GM19043 (cell line): ENCODE results near the gene CDC42BPG.
A peak's percentile ranks its signal among the peaks of the same experiment; 100 is the strongest.
"Not testable (repeated sequence)": the region's sequence is repeated elsewhere in the genome, so short reads cannot be mapped to it uniquely, and the experiment has no call there.

Source experiments
- ATAC-seq: cut with Tn5 transposase; IDR thresholded peaks from one replicate; pipeline ENCODE4 v1.9.1; 2021; ENCODE audit warnings: low read depth; ENCODE audit not compliant: unreplicated experiment

Gene CDC42BPG

GRCh38 chr11:64837887-64838351 lies 6.5 kb downstream of the CDC42BPG start:
- ATAC-seq = no peak

DNA sequence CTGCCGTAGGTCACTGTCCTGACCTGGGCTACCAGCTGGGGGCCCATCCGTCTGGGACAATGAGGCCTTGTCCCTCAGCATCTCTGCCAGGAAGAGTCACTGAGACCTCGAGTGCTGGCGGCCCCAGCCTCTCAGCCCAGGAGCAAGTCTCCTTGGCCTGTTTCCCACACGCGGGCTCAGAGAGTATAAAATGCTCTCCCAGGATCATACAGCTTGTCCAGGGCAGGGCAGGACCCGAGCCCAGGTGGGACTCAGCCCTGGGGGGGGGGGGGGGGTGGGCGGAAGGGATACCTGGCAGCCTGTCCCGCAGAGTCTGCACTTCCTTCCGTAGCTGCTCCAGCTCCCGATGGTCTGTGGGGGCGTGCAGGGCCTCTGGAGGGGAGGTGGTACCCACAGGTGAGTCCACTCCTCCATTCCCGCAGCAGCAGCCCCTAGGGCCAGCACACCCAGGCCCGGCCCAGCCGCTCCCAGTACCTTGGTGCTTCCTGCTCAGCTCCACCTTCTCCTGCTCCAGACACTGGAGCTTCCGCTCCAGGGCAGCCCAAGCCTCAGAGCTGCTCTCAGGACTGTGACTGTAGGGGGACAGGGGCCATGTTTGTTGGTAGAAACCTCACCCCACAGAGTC lies 7.9 kb downstream of the CDC42BPG start:
- ATAC-seq = no peak

GRCh38 chr11:64835616-64836447 lies 8.6 kb downstream of the CDC42BPG start:
- ATAC-seq = no peak

- ATAC-seq = no peak
Measured at GRCh38 chr11:64834723-64835615, 9.5 kb downstream of the CDC42BPG start.

GRCh38 chr11:64834031-64834722 lies 10.3 kb downstream of the CDC42BPG start:
- ATAC-seq = no peak

DNA sequence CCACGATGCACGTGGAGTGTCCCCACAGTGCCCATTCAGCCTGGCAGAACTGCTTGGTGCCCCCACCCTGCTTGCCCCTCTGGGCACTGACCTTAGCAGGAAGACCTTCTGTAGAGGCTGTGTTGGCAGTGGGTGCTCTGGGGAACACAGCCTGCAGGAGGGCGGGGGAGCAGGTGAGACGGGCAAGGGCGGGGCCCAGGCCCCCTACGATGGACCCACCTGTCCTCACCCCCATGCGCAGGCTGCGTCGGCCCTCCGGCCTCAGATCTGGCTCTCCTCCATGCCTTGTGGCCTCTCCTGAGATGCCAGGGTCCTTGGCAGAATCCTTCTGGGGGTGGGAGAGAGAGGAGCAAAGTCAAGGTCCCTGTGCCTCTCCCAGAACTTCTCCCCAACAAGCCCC lies 10.9 kb downstream of the CDC42BPG start:
- ATAC-seq = no peak

GRCh38 chr11:64833198-64833502 lies 11.3 kb downstream of the CDC42BPG start:
- ATAC-seq = no peak

DNA sequence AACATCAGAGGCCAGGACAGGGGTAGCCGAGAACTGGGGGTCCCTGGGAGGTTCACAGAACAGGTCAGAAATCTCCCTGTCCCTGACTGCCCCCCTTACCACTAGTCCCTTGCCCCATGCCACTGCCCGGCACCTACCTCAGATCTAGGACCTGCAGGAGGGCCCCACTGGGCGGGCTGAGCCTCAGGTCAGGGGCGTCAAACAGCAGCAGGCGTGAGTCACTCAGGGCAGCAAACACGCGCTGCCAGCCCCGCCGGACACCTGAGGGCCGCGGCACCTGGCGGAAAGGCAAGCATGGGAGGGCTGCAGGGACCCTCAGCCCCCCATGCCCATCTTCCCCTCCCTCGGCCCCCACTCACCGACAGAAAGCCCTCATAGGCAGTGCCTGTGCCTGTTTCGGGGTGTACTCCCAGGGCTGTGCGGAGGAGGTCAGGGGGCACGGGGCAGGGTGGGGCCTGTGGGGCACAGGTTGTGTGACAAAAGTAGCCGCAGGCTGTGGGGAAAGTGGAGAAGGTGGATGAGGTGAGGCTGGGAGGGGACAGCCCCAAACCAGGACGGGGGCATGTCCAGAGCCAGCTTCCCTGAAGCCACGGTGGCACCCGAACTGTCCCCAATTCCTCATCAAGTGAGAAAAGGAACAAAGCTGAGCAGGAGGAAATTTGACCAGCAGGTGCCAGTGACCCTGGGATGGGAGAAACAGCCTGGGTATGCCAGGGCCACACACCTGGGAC lies 11.8 kb downstream of the CDC42BPG start:
- no peak for ATAC-seq

- no peak for ATAC-seq
Measured at GRCh38 chr11:64831411-64831891, 13.0 kb downstream of the CDC42BPG start.

- no peak for ATAC-seq
Measured at GRCh38 chr11:64829536-64830251, 14.8 kb downstream of the CDC42BPG start.

DNA sequence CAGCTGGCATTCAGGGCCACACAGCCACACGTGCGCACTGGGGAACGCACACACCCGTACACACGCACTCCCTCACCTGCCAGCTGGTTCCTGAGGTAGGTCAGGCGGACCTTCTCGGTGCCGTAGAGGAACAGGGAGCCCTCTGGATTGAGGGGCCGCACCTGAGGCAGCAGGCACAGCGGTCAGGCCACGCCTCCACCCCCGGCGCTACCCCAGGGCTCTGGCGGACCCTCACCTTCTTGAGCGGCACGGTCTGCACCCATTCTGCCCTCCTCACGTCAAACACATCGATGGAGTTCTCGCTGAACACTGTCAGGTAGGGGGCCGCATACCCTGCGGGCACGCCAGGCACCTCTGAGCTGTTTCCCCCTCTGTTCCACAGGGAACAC lies 17.0 kb downstream of the CDC42BPG start:
- no peak for ATAC-seq

GRCh38 chr11:64826578-64827450 lies 17.6 kb downstream of the CDC42BPG start:
- ATAC-seq = no peak

- ATAC-seq = no peak
Measured at GRCh38 chr11:64826062-64826461, 18.4 kb downstream of the CDC42BPG start.

- ATAC-seq = no peak
Measured at GRCh38 chr11:64823568-64824119, 20.8 kb downstream of the CDC42BPG start.

DNA sequence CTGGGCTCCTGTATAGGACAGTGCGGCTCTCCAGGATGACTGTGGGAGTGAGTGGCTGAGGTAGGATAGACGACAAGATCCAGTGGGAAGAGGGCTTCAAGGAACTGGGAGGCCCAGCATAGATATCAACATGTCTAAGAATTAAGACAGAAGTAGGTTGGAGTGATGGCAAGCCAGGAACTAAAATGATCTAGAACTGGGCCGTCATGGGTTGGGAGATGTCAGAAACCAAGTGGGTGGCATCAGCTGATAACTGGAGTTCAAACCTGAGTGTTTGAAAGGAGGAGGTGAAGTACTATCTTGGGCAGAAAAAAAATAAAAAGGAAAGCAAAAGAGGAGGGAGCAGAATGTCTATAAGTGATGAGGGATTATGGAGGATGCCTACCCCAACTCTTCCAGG lies 27.0 kb downstream of the CDC42BPG start:
- no peak for ATAC-seq

DNA sequence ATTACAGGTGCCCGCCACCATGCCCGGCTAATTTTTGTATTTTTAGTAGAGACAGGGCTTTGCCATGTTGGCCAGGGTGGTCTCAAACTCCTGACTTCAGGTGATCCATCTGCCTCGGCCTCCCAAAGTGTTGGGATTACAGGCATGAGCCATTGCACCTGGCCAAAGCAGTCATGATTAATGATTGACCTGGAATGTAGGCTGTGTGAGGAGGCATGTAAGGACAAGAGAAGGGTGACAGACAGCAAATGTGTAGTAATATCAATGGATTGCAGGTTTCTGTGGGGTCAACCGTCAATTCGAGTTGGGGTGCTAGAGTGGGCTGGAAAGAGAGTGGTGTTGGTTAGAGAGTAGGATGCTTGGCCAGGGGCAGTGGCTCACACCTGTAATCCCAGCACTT lies 29.0 kb downstream of the CDC42BPG start:
- not testable (repeated sequence) for ATAC-seq

DNA sequence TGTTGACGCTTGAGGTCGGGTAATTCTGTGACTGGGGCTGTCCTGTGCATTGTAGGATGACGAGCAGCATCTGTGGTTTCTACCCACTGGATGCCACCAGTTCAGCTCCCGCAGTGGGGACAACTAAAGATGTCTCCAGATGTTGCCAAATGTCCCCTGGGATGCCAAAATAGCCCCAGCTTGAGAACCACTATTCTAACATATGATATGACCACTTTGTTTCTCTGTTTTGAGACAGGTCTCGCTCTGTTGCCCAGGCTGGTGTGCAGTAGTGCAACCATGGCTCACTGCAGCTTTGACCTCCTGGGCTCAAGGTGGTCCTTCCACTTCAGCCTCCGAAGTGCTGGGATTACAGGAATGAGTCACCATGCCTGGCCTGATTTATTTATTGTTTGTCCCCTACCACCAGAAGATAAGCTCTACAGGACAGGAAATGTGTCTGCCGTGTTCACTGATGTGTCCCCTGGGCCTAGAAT lies 29.7 kb downstream of the CDC42BPG start:
- peak; percentile 45 for ATAC-seq

DNA sequence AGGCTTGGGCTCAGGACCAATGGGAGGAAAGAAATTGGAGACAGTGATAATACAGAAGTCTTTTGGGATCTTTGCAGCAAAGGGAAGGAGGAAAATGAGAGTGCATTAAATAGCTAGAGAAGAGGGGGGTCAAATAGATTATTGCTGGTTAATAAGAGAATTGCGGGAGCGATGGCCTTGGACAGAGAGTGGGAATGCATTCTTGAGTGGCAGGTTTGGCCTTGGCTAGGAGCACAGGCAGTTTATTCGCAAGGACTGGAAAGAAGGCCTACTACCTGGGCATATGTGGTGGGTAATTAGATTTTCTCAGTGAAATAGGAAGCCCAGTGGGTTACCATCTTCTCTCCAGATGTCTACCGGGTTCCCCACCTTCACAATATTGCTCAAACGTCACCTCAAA lies 30.6 kb downstream of the CDC42BPG start:
- no peak for ATAC-seq
